ENCODE measurements around the gene IPO9.
A peak's percentile ranks its signal among the peaks of the same experiment; 100 is the strongest.

IPO9 gene

DNA sequence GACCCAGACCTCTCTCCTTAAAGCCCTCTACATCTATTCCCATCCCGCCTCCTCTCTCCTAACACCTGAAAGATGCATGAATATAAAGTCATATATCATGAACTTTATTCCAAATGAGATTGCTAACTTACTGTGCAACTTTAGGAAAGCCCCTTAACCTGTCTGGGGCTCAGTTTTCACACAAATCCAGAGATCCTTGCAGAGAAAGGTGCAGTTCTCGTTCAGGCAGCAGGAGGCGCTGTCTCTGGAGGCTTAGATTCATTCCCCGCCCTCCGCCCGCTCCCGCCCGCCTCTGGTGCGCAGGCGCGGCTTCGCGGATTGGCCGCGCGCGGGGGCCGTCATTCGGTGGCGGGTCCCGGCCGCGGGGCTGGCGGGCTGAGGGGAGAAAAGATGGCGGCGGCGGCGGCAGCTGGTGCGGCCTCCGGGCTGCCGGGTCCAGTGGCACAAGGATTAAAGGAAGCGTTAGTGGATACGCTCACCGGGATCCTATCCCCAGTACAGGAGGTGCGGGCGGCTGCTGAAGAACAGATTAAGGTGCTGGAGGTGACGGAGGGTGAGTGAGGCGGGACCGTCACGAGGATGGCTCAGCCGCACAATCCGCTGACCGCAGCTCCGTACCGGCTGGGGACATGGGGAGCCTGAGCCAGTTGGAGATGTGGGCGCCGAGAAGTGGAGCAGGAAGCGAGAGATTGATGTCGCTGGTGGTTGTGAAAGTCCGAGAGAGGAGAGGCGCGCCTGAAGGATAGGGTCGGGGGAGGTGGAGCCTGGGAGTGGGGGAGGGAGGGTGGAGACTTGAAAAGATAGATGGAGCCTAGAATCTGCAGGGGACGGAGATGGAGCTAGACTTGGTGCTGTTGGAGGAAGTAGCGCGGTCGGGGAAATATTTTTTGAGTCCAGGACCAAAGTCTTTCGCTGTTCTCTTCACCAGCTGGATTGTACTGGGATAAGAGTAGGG is at the start of gene IPO9:
IPO9 (plus strand) TSS at position 338 of the 955 bp plus-strand sequence; CDS start at position 391, 53 bp downstream.
- no peak for TF ChIP-seq SNAI2 (CRISPR knock-in tag; IDR thresholded peaks at IDR 0.05)
- TF ChIP-seq ZNF8 (CRISPR knock-in tag; IDR thresholded peaks at IDR 0.05) = no peak
- TF ChIP-seq, protein P1, sequence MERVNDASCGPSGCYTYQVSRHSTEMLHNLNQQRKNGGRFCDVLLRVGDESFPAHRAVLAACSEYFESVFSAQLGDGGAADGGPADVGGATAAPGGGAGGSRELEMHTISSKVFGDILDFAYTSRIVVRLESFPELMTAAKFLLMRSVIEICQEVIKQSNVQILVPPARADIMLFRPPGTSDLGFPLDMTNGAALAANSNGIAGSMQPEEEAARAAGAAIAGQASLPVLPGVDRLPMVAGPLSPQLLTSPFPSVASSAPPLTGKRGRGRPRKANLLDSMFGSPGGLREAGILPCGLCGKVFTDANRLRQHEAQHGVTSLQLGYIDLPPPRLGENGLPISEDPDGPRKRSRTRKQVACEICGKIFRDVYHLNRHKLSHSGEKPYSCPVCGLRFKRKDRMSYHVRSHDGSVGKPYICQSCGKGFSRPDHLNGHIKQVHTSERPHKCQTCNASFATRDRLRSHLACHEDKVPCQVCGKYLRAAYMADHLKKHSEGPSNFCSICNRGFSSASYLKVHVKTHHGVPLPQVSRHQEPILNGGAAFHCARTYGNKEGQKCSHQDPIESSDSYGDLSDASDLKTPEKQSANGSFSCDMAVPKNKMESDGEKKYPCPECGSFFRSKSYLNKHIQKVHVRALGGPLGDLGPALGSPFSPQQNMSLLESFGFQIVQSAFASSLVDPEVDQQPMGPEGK (CRISPR knock-in tag; IDR thresholded peaks at IDR 0.05; ENCODE audit: borderline replicate concordance) = no peak
- TF ChIP-seq RARB (CRISPR knock-in tag; IDR thresholded peaks at IDR 0.05) = 0 out of 2 replicates have a peak, but pooled peaks have one; percentile 30
- TF ChIP-seq OSR1 (CRISPR knock-in tag; IDR thresholded peaks at IDR 0.05) = no peak; the same call in 1 of the 2 replicates
- no peak for TF ChIP-seq ZNF70 (CRISPR knock-in tag; IDR thresholded peaks at IDR 0.05)
- TF ChIP-seq, protein P2, sequence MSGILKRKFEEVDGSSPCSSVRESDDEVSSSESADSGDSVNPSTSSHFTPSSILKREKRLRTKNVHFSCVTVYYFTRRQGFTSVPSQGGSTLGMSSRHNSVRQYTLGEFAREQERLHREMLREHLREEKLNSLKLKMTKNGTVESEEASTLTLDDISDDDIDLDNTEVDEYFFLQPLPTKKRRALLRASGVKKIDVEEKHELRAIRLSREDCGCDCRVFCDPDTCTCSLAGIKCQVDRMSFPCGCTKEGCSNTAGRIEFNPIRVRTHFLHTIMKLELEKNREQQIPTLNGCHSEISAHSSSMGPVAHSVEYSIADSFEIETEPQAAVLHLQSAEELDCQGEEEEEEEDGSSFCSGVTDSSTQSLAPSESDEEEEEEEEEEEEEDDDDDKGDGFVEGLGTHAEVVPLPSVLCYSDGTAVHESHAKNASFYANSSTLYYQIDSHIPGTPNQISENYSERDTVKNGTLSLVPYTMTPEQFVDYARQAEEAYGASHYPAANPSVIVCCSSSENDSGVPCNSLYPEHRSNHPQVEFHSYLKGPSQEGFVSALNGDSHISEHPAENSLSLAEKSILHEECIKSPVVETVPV (CRISPR knock-in tag; IDR thresholded peaks at IDR 0.05) = no peak
- no peak for TF ChIP-seq BACH2 (CRISPR knock-in tag; IDR thresholded peaks at IDR 0.05; ENCODE audit: borderline replicate concordance)
- TF ChIP-seq, protein P3, sequence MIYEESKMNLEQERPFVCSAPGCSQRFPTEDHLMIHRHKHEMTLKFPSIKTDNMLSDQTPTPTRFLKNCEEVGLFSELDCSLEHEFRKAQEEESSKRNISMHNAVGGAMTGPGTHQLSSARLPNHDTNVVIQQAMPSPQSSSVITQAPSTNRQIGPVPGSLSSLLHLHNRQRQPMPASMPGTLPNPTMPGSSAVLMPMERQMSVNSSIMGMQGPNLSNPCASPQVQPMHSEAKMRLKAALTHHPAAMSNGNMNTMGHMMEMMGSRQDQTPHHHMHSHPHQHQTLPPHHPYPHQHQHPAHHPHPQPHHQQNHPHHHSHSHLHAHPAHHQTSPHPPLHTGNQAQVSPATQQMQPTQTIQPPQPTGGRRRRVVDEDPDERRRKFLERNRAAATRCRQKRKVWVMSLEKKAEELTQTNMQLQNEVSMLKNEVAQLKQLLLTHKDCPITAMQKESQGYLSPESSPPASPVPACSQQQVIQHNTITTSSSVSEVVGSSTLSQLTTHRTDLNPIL (CRISPR knock-in tag; IDR thresholded peaks at IDR 0.05; ENCODE audit: low read depth) = no peak
- no peak for TF ChIP-seq ZNF565 (CRISPR knock-in tag; conservative IDR thresholded peaks at IDR 0.05; ENCODE audit: low read depth)
- TF ChIP-seq GLIS3 (CRISPR knock-in tag; IDR thresholded peaks at IDR 0.05) = 0 out of 2 replicates have a peak, but pooled peaks have one; percentile 58
- TF ChIP-seq, protein P4, sequence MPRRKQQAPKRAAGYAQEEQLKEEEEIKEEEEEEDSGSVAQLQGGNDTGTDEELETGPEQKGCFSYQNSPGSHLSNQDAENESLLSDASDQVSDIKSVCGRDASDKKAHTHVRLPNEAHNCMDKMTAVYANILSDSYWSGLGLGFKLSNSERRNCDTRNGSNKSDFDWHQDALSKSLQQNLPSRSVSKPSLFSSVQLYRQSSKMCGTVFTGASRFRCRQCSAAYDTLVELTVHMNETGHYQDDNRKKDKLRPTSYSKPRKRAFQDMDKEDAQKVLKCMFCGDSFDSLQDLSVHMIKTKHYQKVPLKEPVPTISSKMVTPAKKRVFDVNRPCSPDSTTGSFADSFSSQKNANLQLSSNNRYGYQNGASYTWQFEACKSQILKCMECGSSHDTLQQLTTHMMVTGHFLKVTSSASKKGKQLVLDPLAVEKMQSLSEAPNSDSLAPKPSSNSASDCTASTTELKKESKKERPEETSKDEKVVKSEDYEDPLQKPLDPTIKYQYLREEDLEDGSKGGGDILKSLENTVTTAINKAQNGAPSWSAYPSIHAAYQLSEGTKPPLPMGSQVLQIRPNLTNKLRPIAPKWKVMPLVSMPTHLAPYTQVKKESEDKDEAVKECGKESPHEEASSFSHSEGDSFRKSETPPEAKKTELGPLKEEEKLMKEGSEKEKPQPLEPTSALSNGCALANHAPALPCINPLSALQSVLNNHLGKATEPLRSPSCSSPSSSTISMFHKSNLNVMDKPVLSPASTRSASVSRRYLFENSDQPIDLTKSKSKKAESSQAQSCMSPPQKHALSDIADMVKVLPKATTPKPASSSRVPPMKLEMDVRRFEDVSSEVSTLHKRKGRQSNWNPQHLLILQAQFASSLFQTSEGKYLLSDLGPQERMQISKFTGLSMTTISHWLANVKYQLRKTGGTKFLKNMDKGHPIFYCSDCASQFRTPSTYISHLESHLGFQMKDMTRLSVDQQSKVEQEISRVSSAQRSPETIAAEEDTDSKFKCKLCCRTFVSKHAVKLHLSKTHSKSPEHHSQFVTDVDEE (CRISPR knock-in tag; IDR thresholded peaks at IDR 0.05) = no peak
- no peak for TF ChIP-seq ZFP30 (CRISPR knock-in tag; IDR thresholded peaks at IDR 0.05)
- TF ChIP-seq TOX (CRISPR knock-in tag; IDR thresholded peaks at IDR 0.05; ENCODE audit: borderline replicate concordance) = no peak; the same call in none of the 2 replicates
- no peak for TF ChIP-seq ESRRG (CRISPR knock-in tag; IDR thresholded peaks at IDR 0.05)
- TF ChIP-seq CSDC2 (CRISPR knock-in tag; IDR thresholded peaks at IDR 0.05) = no peak
- TF ChIP-seq ZC3H10 (CRISPR knock-in tag; IDR thresholded peaks at IDR 0.05) = peak; percentile 72; the same call in 1 of the 2 replicates
- TF ChIP-seq, protein P5, sequence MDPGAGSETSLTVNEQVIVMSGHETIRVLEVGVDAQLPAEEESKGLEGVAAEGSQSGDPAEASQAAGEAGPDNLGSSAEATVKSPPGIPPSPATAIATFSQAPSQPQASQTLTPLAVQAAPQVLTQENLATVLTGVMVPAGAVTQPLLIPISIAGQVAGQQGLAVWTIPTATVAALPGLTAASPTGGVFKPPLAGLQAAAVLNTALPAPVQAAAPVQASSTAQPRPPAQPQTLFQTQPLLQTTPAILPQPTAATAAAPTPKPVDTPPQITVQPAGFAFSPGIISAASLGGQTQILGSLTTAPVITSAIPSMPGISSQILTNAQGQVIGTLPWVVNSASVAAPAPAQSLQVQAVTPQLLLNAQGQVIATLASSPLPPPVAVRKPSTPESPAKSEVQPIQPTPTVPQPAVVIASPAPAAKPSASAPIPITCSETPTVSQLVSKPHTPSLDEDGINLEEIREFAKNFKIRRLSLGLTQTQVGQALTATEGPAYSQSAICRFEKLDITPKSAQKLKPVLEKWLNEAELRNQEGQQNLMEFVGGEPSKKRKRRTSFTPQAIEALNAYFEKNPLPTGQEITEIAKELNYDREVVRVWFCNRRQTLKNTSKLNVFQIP (CRISPR knock-in tag; IDR thresholded peaks at IDR 0.05; ENCODE audit: borderline replicate concordance, low read depth) = no peak
- no peak for TF ChIP-seq ARNTL (CRISPR knock-in tag; IDR thresholded peaks at IDR 0.05; ENCODE audit: borderline replicate concordance, low read depth)
- TF ChIP-seq ZFP3 (CRISPR knock-in tag; IDR thresholded peaks at IDR 0.05) = no peak
- TF ChIP-seq PPARA (CRISPR knock-in tag; IDR thresholded peaks at IDR 0.05; ENCODE audit: borderline replicate concordance) = no peak
- peak; percentile 84 for ATAC-seq

GRCh38 chr1:201779351-201779880 is 49.5 kb upstream of the IPO9 start:
- no peak for ATAC-seq
- TF ChIP-seq, protein P5 (CRISPR knock-in tag; IDR thresholded peaks at IDR 0.05; ENCODE audit: borderline replicate concordance, low read depth) = no peak
- TF ChIP-seq ZFP3 (CRISPR knock-in tag; IDR thresholded peaks at IDR 0.05) (no peak), ESRRG (CRISPR knock-in tag; IDR thresholded peaks at IDR 0.05) (no peak), SNAI2 (CRISPR knock-in tag; IDR thresholded peaks at IDR 0.05) (no peak), TOX (CRISPR knock-in tag; IDR thresholded peaks at IDR 0.05; ENCODE audit: borderline replicate concordance) (no peak)
- TF ChIP-seq, protein P3 (CRISPR knock-in tag; IDR thresholded peaks at IDR 0.05; ENCODE audit: low read depth) = no peak
- TF ChIP-seq, protein P1 (CRISPR knock-in tag; IDR thresholded peaks at IDR 0.05; ENCODE audit: borderline replicate concordance) = no peak
